Measurements from ENCODE around the gene RASD1. TPM values are rescaled to one million over a fixed set of nuclear protein-coding genes. Genes with fewer than 3 reads are reported as not detected.

Gene RASD1
- total RNA-seq, 1 experiment from 2014 or later = not detected

GRCh38 chr17:17454276-17454675 is 41.9 kb downstream of the RASD1 start:
- peaks cover 73% of the 10 kb centered on the region for H3K27me3 Mint-ChIP-seq (ENCODE audit: unreplicated experiment)
- no TSS peak for BruUV-seq (replicated peaks)

DNA sequence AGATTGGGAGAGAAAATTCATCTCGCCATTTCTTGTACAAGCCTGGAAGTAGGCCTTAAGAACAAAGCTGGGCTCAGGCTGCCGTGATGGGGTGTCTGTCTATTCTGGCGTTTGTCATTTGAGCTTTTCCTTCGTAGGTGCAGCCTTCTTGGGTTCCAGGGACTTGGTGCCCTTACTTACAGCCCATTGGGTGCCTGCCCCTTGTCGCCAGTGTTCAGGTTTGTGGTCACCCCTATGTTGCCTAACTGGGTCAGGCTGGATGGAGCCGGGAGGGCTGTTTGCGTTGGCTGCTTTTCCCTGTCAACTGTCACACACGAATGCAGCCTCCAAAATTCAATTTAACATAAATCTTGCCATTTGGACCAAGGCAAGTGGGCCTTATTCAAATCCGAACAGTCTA is 43.1 kb downstream of the RASD1 start:
- Mint-ChIP-seq H3K36me3 (ENCODE audit: insufficient read depth, unreplicated experiment) (no peaks in the 10 kb centered on the region), H3K9me3 (ENCODE audit: low read depth, unreplicated experiment) (no peaks in the 10 kb centered on the region), H3K27me3 (ENCODE audit: unreplicated experiment) (peaks cover 81% of the 10 kb centered on the region), H3K4me3 (ENCODE audit: low read depth, unreplicated experiment) (no peak overlapping the region), H3K4me1 (ENCODE audit: low read depth, unreplicated experiment) (no peaks in the 10 kb centered on the region), H3K27ac (ENCODE audit: unreplicated experiment) (no peak overlapping the region)
- intact Hi-C loops (cut with micrococcal nuclease; ENCODE audit: unreplicated experiment) = no loop called here
- CTCF ChIA-PET = interaction anchor here (0.6 kb wide), 1 partner anchor 23 kb away, joined by 4 read pairs; no protein-coding TSS in a partner anchor
- no peak for DNase-seq
- TF ChIP-seq, protein P1, sequence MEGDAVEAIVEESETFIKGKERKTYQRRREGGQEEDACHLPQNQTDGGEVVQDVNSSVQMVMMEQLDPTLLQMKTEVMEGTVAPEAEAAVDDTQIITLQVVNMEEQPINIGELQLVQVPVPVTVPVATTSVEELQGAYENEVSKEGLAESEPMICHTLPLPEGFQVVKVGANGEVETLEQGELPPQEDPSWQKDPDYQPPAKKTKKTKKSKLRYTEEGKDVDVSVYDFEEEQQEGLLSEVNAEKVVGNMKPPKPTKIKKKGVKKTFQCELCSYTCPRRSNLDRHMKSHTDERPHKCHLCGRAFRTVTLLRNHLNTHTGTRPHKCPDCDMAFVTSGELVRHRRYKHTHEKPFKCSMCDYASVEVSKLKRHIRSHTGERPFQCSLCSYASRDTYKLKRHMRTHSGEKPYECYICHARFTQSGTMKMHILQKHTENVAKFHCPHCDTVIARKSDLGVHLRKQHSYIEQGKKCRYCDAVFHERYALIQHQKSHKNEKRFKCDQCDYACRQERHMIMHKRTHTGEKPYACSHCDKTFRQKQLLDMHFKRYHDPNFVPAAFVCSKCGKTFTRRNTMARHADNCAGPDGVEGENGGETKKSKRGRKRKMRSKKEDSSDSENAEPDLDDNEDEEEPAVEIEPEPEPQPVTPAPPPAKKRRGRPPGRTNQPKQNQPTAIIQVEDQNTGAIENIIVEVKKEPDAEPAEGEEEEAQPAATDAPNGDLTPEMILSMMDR (IDR thresholded peaks at IDR 0.05; ENCODE audit: unreplicated experiment) = no peak
- BruUV-seq (replicated peaks) = no TSS peak

More at GRCh38 chr17:17454276-17454675, 41.9 kb downstream of the RASD1 start:
- DNase-seq = no peak
- Mint-ChIP-seq H3K36me3 (ENCODE audit: insufficient read depth, unreplicated experiment) (no peaks in the 10 kb centered on the region), H3K9me3 (ENCODE audit: low read depth, unreplicated experiment) (no peaks in the 10 kb centered on the region), H3K27ac (ENCODE audit: unreplicated experiment) (no peak overlapping the region), H3K4me1 (ENCODE audit: low read depth, unreplicated experiment) (no peaks in the 10 kb centered on the region), H3K4me3 (ENCODE audit: low read depth, unreplicated experiment) (no peak overlapping the region)
- TF ChIP-seq, protein P1 (IDR thresholded peaks at IDR 0.05; ENCODE audit: unreplicated experiment) = no peak
- intact Hi-C loops (cut with micrococcal nuclease; ENCODE audit: unreplicated experiment) = no loop called here
- CTCF ChIA-PET = no interaction called here

- H3K27ac Mint-ChIP-seq (ENCODE audit: unreplicated experiment) = no peak overlapping the region
- peaks cover 11% of the 10 kb centered on the region for H3K36me3 Mint-ChIP-seq (ENCODE audit: insufficient read depth, unreplicated experiment)
- no peak for DNase-seq
- H3K4me3 Mint-ChIP-seq (ENCODE audit: low read depth, unreplicated experiment) = no peak overlapping the region
- no peaks in the 10 kb centered on the region for H3K9me3 Mint-ChIP-seq (ENCODE audit: low read depth, unreplicated experiment)
- TF ChIP-seq, protein P1 (IDR thresholded peaks at IDR 0.05; ENCODE audit: unreplicated experiment) = no peak
- CTCF ChIA-PET = no interaction called here
- peaks cover 23% of the 10 kb centered on the region for H3K4me1 Mint-ChIP-seq (ENCODE audit: low read depth, unreplicated experiment)
- peaks cover 58% of the 10 kb centered on the region for H3K27me3 Mint-ChIP-seq (ENCODE audit: unreplicated experiment)
- intact Hi-C loops (cut with micrococcal nuclease; ENCODE audit: unreplicated experiment) = no loop called here
- no TSS peak for BruUV-seq (replicated peaks)
Observed at GRCh38 chr17:17448723-17449122, 47.5 kb downstream of the RASD1 start.

DNA sequence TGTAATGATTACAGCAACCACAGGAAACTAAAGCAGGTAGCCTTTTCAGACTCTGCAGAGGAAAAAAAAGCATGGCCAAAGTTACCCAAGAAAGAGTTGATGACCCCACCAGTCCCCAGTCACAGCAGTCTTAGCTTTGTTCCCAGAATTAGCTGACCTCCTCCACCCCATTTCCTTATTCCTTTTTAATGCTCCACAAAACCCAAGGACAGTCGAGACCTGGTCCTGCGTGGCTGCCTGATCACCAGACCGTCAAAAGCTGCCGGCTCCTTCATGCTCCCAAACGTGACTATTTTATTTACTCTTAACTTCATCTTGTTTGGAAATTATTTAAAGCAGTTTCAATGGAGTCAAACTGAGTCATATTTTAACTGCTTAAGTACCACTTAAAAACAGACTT is 48.1 kb downstream of the RASD1 start:
- CTCF ChIA-PET = no interaction called here

More for the DNA sequence above, 48.1 kb downstream of the RASD1 start:
- Mint-ChIP-seq H3K27me3 (ENCODE audit: unreplicated experiment) (peaks cover 52% of the 10 kb centered on the region), H3K4me1 (ENCODE audit: low read depth, unreplicated experiment) (peaks cover 23% of the 10 kb centered on the region), H3K9me3 (ENCODE audit: low read depth, unreplicated experiment) (no peaks in the 10 kb centered on the region), H3K27ac (ENCODE audit: unreplicated experiment) (no peak overlapping the region), H3K36me3 (ENCODE audit: insufficient read depth, unreplicated experiment) (peaks cover 11% of the 10 kb centered on the region), H3K4me3 (ENCODE audit: low read depth, unreplicated experiment) (no peak overlapping the region)
- no peak for DNase-seq
- no TSS peak for BruUV-seq (replicated peaks)
- TF ChIP-seq, protein P1 (IDR thresholded peaks at IDR 0.05; ENCODE audit: unreplicated experiment) = no peak
- intact Hi-C loops (cut with micrococcal nuclease; ENCODE audit: unreplicated experiment) = no loop called here

All from Calu3 (cell line).